ENCODE measurements around the gene SND1.

GRCh38 chr7:127792528-127793342, 140.7 kb downstream of the SND1 start:
- peak in 4 of 6 experiments; percentile 18 to 57 (median 36) for TF ChIP-seq CTCF (IDR thresholded peaks at IDR 0.05)
- no peak for TF ChIP-seq POLR2A (IDR thresholded peaks at IDR 0.05)

Measured in esophagus squamous epithelium (tissue), 4 donors.